HepG2 (cell line): Measurements from ENCODE around the gene SPPL2B. TPM values are rescaled to one million over a fixed set of nuclear protein-coding genes. Genes with fewer than 3 reads are reported as not detected.

Experiments used
- ATAC-seq: fragments of 200-7000 bp; cut with Tn5 transposase; 3 replicates; pipeline ENCODE4 v1.9.1; 2020; ENCODE audit warnings: mild to moderate bottlenecking, moderate library complexity
- BruUV-seq: library from RNA; stranded (reverse); fragments of 400-500 nt; replicated peaks from 2 replicates; lab custom pipeline; 2021; lab: Mats Ljungman, UMichigan
- CTCF ChIA-PET: fragments of 300-600 bp; formaldehyde crosslinking; extraction: SDS; loops from one replicate; lab custom pipeline; 2021; ENCODE audit warnings: low total read pairs, inconsistent platforms, low intra/inter-chr PET ratio; lab: Yijun Ruan, JAX
- POLR2A ChIA-PET: fragments of 350-600 bp; sonication (Branson Sonifier 250); formaldehyde crosslinking; loops from one replicate; lab custom pipeline; 2020; ENCODE audit warnings: antibody characterized with exemption, inconsistent platforms; lab: Yijun Ruan, JAX
- DNase-seq: peaks from one replicate; pipeline ENCODE4 v3.0.0-alpha.2; 2015; ENCODE audit warnings: low spot score
- FAIRE-seq: peaks from 3 replicates; lab custom pipeline; 2011; peaks lifted over from hg19 to GRCh38; lab: Jason Lieb, UNC
- H2AFZ ChIP-seq: one replicate; pipeline ENCODE4 v1.6.1; 2011; ENCODE audit warnings: low read length, inconsistent platforms
- H3K27ac ChIP-seq: fragments of 300-600 bp; 3 replicates; pipeline ENCODE4 v1.8.0; 2011; ENCODE audit warnings: mixed run types, mild to moderate bottlenecking, mixed read lengths, low read length, inconsistent platforms; ENCODE audit not compliant: insufficient read depth; ENCODE audit errors: extremely low read length
- H3K27me3 ChIP-seq, 2 experiments: fragments of 200-600 bp in 1 of 2; 2 replicates in 1 of 2; 3 replicates in 1 of 2; pipeline versions ENCODE4 v1.6.0 to v1.8.0; 2011; ENCODE audit warnings: low read length in 2 of 2, mild to moderate bottlenecking in 2 of 2, moderate library complexity in 2 of 2, inconsistent platforms in 1 of 2; ENCODE audit not compliant: insufficient read depth in 2 of 2, control insufficient read depth in 1 of 2
- H3K36me3 ChIP-seq, 2 experiments: fragments of 200-600 bp in 1 of 2; replicated peaks in 1 of 2; 2 replicates in 1 of 2; 3 replicates in 1 of 2; pipeline versions ENCODE4 v1.5.1 to v1.8.0; 2011; ENCODE audit warnings: low read length in 2 of 2, inconsistent platforms in 1 of 2; ENCODE audit not compliant: insufficient read depth in 2 of 2, control insufficient read depth in 1 of 2
- H3K4me1 ChIP-seq: 2 replicates; pipeline ENCODE4 v1.5.1; 2012; ENCODE audit warnings: low read length, inconsistent platforms; ENCODE audit not compliant: insufficient read depth
- H3K4me2 ChIP-seq: 2 replicates; pipeline ENCODE4 v1.6.0; 2011; ENCODE audit warnings: low read depth, low read length, inconsistent platforms
- H3K4me3 ChIP-seq, 3 experiments: fragments of 200-600 bp in 1 of 3; sonication (generic), shearing (Covaris generic) in 1 of 3; replicated peaks in 1 of 3; 2 replicates each; pipeline ENCODE4 v1.5.1; 2011 to 2016; ENCODE audit warnings: low read length in 3 of 3, inconsistent platforms in 2 of 3, low read depth in 2 of 3, mild to moderate bottlenecking in 2 of 3, control low read depth in 1 of 3, mixed read lengths in 1 of 3; ENCODE audit not compliant: insufficient read depth in 1 of 3
- H3K79me2 ChIP-seq: one replicate; pipeline ENCODE4 v1.6.1; 2011; ENCODE audit warnings: low read length, inconsistent platforms; ENCODE audit not compliant: insufficient read depth
- H3K9ac ChIP-seq: 2 replicates; pipeline ENCODE4 v1.6.0; 2011; ENCODE audit warnings: mild to moderate bottlenecking, low read depth, low read length, inconsistent platforms; ENCODE audit not compliant: insufficient read depth
- H3K9me3 ChIP-seq: 2 replicates; pipeline ENCODE4 v1.5.1; 2012; ENCODE audit warnings: mild to moderate bottlenecking, low read length
- H4K20me1 ChIP-seq: 2 replicates; pipeline ENCODE4 v1.6.0; 2011; ENCODE audit warnings: inconsistent platforms, mild to moderate bottlenecking, low read length, moderate library complexity; ENCODE audit not compliant: insufficient read depth
- HMG20B ChIP-seq: conservative IDR thresholded peaks from 2 replicates; pipeline ENCODE4 v1.6.1; 2016; ENCODE audit warnings: missing genetic modification reagents, missing compliant biosample characterization
- HNRNPH1 ChIP-seq: fragments of 200-400 bp; formaldehyde crosslinking; optimal IDR thresholded peaks from 2 replicates; pipeline ENCODE3; 2017; ENCODE audit warnings: mild to moderate bottlenecking, low read depth, low read length
- NKX3-1 ChIP-seq: sonication (generic); formaldehyde crosslinking; IDR thresholded peaks from 2 replicates; pipeline ENCODE4 v1.5.0; 2020; ENCODE audit warnings: missing genetic modification reagents
- PHF21A ChIP-seq: sonication (generic); formaldehyde crosslinking; IDR thresholded peaks from 2 replicates; pipeline ENCODE4 v1.5.0; 2020; ENCODE audit warnings: mild to moderate bottlenecking, missing genetic modification reagents
- PRMT3 ChIP-seq: sonication (generic); formaldehyde crosslinking; IDR thresholded peaks from 2 replicates; pipeline ENCODE4 v1.8.1; 2022; ENCODE audit warnings: low read depth, mild to moderate bottlenecking, moderate library complexity, missing genetic modification reagents, borderline replicate concordance
- SYNCRIP ChIP-seq: fragments of 200-400 bp; formaldehyde crosslinking; IDR thresholded peaks from 2 replicates; pipeline ENCODE4 v1.6.1; 2018; ENCODE audit warnings: mild to moderate bottlenecking, low read depth, low read length; ENCODE audit not compliant: insufficient read depth
- TBP ChIP-seq: sonication (generic); formaldehyde crosslinking; IDR thresholded peaks from 2 replicates; pipeline ENCODE4 v1.5.0; 2020; ENCODE audit warnings: missing genetic modification reagents
- U2AF1 ChIP-seq: fragments of 200-400 bp; formaldehyde crosslinking; optimal IDR thresholded peaks from 2 replicates; pipeline ENCODE3; 2017; ENCODE audit warnings: mild to moderate bottlenecking, low read depth, low read length
- WGBS: methylation state at CpG from one replicate; pipeline ENCODE4 v1.1.6; 2017; ENCODE audit warnings: low lambda C conversion rate; 5-methylcytosine and 5-hydroxymethylcytosine counted together
- in situ Hi-C: cut with HindIII; loops from 2 replicates; pipeline ENCODE4 v1.10.0; 2017; ENCODE audit warnings: low pct_unique_long_range_greater_than_20kb; ENCODE audit not compliant: extremely low pct_ligation_motif_present
- intact Hi-C: fragments of 100-400 bp; cut with micrococcal nuclease; formaldehyde crosslinking; loops from one replicate; pipeline ENCODE4 v1.10.0; 2022; ENCODE audit not compliant: unreplicated experiment
- polyA plus RNA-seq, 8 experiments: library from polyadenylated mRNA; depleted of rRNA in 3 of 8; stranded (reverse) in 7 of 8; unstranded in 1 of 8; fragments of >200 nt; fragmentation: Illumina TruSeq in 4 of 8; extraction: Trizol in 4 of 8; gene quantifications; 2 replicates each; pipeline versions ENCODE4 v1.2.1 to v1.2.3, GENCODE V29; 2011 to 2016; ENCODE audit warnings: low read depth in 4 of 8, missing spikeins in 1 of 8, mixed read lengths in 1 of 8; ENCODE audit not compliant: insufficient read depth in 1 of 8
- total RNA-seq, 5 experiments: library from RNA; depleted of rRNA; stranded (reverse); fragments of >200 nt; fragmentation: Illumina TruSeq; extraction: Trizol; gene quantifications; 2 replicates each; pipeline ENCODE4 v1.2.3, GENCODE V29; 2016; ENCODE audit warnings: low read depth in 1 of 5
- TF ChIP-seq, protein P1 (sequence below): IDR thresholded peaks from 2 replicates; pipeline ENCODE4 v1.6.1; 2016
- TF ChIP-seq, protein P2 (sequence below): sonication (generic); formaldehyde crosslinking; IDR thresholded peaks from 2 replicates; pipeline ENCODE4 v1.4.0; 2020; ENCODE audit warnings: missing genetic modification reagents, mild to moderate bottlenecking, borderline replicate concordance
- TF ChIP-seq, protein P3 (sequence below): sonication (generic); formaldehyde crosslinking; IDR thresholded peaks from 2 replicates; pipeline ENCODE4 v1.5.1; 2020; ENCODE audit warnings: mild to moderate bottlenecking, moderate library complexity, missing genetic modification reagents
- TF ChIP-seq, protein P4 (sequence below): sonication (generic); formaldehyde crosslinking; IDR thresholded peaks from 2 replicates; pipeline ENCODE4 v1.4.0; 2020; ENCODE audit warnings: missing genetic modification reagents
- TF ChIP-seq, protein P5 (sequence below): IDR thresholded peaks from 2 replicates; pipeline ENCODE4 v1.6.1; 2016; ENCODE audit warnings: missing genetic modification reagents, missing compliant biosample characterization

The SPPL2B gene
- total and polyA plus RNA-seq, 2 of the 13 experiments (the other 11 are each of a cell fraction or from before 2014, with no cell fraction given): 14.9 to 15.2 TPM

DNA sequence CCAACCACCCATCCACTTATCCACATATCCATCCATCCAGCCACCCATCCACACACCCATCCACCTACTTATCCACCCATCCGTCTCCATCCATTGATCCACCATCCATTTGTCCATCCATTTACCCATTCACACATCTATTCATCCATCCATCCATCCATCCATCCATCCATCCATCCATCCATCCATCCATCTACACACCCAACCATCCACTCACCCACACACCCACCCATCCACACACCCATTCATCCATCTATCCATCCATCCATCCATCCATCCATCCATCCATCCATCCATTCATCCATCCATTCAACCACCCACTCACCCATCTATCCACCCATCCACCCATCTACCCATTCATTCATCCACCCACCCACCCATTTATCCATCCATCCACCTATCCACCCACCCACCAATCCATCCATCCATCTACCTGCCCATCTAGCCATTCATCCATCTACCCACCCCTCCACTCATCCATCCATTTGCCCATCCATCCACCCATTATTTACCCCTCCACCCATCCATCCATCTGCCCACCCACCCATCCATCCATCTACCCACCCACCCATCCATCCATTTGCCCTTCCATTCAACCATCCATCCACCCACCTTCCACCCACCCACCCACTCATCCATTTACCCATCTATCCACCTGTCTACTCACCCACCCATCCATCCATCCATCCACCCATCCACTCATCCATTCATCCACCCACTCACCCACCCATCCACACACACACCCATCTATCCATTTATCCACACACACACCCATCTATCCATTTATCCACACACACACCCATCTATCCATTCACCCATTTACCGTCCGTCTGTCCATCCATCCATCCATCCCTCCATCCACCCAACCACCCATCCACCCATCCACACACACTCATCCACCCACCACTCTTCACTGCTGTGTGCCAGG is 29.1 kb downstream of the SPPL2B start (continued):
- TF ChIP-seq TBP: no peak
- TF ChIP-seq, protein P1, sequence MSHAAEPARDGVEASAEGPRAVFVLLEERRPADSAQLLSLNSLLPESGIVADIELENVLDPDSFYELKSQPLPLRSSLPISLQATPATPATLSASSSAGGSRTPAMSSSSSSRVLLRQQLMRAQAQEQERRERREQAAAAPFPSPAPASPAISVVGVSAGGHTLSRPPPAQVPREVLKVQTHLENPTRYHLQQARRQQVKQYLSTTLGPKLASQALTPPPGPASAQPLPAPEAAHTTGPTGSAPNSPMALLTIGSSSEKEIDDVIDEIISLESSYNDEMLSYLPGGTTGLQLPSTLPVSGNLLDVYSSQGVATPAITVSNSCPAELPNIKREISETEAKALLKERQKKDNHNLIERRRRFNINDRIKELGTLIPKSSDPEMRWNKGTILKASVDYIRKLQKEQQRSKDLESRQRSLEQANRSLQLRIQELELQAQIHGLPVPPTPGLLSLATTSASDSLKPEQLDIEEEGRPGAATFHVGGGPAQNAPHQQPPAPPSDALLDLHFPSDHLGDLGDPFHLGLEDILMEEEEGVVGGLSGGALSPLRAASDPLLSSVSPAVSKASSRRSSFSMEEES (CRISPR knock-in tag): no peak

DNA sequence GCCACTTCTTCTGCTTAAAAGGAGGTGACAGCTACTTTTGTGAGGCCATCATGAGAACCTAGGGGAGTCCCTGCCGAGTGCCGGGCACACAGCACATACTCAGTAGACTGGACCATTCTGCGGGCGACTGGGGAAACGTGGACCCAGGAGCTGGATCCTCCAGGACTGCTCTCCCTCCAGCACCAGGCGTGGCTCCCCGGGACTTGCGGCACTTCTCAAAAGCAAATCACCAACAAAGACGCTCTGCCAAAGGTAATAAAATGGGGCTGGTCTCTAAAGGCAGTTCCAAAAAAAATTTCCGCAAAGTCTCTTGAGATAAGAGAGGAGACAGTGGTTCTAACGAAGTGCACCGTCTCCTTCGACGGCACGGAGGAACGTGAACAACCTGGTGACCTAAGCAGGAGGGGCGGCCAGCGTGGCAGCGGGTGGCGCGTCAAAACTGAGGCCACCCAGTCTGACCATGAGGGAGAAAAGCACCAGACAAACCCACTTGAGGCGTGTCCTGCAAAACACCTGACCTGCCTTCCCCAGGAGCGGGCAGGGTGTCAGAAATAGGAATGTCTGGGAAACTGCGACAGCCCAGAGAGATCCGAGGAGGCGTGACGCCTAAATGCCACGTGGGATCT is 30.2 kb downstream of the SPPL2B start:
- intact Hi-C loops: no loop called here
- Histone ChIP-seq H4K20me1 (no peaks in the 10 kb centered on the region; the same call in 1 of the 2 replicates), H3K36me3 (no peaks in the 10 kb centered on the region), H3K9ac (no peak overlapping the region), H3K79me2 (no peaks in the 10 kb centered on the region), H3K9me3 (no peaks in the 10 kb centered on the region), H3K4me2 (no peak overlapping the region), H2AFZ (no peak overlapping the region), H3K4me1 (no peaks in the 10 kb centered on the region), H3K27me3 (peaks cover 8 to 35% of the 10 kb centered on the region in 2 experiments), H3K27ac (no peak overlapping the region), H3K4me3 (no peak overlapping the region)
- DNase-seq: no peak
- BruUV-seq: no TSS peak
- CTCF ChIA-PET: no interaction called here
- no peak for FAIRE-seq
- WGBS: 42% methylated on average over 28 of the region's 28 CpGs
- in situ Hi-C loops: no loop called here
- no peak for ATAC-seq
- POLR2A ChIA-PET: no interaction called here
- no peak for TF ChIP-seq PHF21A (CRISPR knock-in tag)
- TF ChIP-seq, protein P2, sequence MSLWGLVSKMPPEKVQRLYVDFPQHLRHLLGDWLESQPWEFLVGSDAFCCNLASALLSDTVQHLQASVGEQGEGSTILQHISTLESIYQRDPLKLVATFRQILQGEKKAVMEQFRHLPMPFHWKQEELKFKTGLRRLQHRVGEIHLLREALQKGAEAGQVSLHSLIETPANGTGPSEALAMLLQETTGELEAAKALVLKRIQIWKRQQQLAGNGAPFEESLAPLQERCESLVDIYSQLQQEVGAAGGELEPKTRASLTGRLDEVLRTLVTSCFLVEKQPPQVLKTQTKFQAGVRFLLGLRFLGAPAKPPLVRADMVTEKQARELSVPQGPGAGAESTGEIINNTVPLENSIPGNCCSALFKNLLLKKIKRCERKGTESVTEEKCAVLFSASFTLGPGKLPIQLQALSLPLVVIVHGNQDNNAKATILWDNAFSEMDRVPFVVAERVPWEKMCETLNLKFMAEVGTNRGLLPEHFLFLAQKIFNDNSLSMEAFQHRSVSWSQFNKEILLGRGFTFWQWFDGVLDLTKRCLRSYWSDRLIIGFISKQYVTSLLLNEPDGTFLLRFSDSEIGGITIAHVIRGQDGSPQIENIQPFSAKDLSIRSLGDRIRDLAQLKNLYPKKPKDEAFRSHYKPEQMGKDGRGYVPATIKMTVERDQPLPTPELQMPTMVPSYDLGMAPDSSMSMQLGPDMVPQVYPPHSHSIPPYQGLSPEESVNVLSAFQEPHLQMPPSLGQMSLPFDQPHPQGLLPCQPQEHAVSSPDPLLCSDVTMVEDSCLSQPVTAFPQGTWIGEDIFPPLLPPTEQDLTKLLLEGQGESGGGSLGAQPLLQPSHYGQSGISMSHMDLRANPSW (CRISPR knock-in tag): no peak
- TF ChIP-seq NKX3-1: no peak
- no peak for TF ChIP-seq SYNCRIP
- no peak for TF ChIP-seq HNRNPH1
- TF ChIP-seq, protein P3, sequence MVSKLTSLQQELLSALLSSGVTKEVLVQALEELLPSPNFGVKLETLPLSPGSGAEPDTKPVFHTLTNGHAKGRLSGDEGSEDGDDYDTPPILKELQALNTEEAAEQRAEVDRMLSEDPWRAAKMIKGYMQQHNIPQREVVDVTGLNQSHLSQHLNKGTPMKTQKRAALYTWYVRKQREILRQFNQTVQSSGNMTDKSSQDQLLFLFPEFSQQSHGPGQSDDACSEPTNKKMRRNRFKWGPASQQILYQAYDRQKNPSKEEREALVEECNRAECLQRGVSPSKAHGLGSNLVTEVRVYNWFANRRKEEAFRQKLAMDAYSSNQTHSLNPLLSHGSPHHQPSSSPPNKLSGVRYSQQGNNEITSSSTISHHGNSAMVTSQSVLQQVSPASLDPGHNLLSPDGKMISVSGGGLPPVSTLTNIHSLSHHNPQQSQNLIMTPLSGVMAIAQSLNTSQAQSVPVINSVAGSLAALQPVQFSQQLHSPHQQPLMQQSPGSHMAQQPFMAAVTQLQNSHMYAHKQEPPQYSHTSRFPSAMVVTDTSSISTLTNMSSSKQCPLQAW (CRISPR knock-in tag): no peak
- TF ChIP-seq HMG20B (CRISPR knock-in tag): no peak
- TF ChIP-seq, protein P4, sequence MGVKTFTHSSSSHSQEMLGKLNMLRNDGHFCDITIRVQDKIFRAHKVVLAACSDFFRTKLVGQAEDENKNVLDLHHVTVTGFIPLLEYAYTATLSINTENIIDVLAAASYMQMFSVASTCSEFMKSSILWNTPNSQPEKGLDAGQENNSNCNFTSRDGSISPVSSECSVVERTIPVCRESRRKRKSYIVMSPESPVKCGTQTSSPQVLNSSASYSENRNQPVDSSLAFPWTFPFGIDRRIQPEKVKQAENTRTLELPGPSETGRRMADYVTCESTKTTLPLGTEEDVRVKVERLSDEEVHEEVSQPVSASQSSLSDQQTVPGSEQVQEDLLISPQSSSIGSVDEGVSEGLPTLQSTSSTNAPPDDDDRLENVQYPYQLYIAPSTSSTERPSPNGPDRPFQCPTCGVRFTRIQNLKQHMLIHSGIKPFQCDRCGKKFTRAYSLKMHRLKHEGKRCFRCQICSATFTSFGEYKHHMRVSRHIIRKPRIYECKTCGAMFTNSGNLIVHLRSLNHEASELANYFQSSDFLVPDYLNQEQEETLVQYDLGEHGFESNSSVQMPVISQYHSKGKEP (CRISPR knock-in tag): no peak
- no peak for TF ChIP-seq PRMT3 (CRISPR knock-in tag)
- TF ChIP-seq, protein P5, sequence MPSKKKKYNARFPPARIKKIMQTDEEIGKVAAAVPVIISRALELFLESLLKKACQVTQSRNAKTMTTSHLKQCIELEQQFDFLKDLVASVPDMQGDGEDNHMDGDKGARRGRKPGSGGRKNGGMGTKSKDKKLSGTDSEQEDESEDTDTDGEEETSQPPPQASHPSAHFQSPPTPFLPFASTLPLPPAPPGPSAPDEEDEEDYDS (CRISPR knock-in tag): no peak
- no peak for TF ChIP-seq U2AF1
